ENCODE results near the gene RBPJL.

DNA sequence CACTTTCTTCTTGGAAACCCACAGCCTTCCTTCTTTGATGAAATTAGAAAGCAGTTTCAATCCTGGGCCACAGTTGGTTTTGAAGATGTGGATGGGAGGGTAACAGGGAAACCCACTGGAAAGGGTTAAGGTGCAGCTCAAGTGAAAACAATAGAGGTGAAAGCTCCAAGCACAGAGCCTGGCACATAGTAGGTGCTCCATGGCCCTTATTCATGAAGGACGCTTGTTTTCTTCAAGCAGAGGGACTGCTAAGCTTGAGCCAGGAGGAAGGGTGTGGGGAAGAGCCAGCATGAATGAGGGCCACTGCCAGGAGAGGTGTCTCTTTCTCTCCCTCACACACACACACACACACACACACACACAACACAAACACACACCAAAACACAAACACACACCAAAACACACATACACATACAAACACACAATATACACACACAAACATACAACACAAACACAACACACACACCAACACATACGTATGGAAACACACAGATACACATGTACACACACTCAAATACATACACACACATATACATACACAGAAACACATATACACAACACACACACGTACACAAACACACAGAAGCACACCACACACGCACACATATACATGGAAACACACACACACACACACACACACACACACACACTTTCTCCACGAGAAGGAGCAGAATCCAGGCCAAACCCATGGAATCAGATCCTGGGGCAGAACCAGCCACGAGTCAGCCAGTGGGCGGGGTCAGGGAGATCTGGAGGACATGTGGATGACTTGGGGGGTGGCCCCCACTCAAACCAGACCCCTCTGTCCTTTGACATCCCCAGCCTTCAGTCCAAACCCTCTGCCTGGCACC is 23.7 kb upstream of the RBPJL start:
- no peak for TF ChIP-seq GTF2I (CRISPR knock-in tag; conservative IDR thresholded peaks at IDR 0.05)
- TF ChIP-seq CTCF (IDR thresholded peaks at IDR 0.05): no peak
- TF ChIP-seq FOXJ3 (CRISPR knock-in tag; IDR thresholded peaks at IDR 0.05; ENCODE audit: borderline replicate concordance): no peak
- TF ChIP-seq, protein P1, sequence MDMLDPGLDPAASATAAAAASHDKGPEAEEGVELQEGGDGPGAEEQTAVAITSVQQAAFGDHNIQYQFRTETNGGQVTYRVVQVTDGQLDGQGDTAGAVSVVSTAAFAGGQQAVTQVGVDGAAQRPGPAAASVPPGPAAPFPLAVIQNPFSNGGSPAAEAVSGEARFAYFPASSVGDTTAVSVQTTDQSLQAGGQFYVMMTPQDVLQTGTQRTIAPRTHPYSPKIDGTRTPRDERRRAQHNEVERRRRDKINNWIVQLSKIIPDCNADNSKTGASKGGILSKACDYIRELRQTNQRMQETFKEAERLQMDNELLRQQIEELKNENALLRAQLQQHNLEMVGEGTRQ (CRISPR knock-in tag; IDR thresholded peaks at IDR 0.05): no peak
- no peak for TF ChIP-seq MAX (CRISPR knock-in tag; IDR thresholded peaks at IDR 0.05)
- no peak for TF ChIP-seq KAT7 (CRISPR knock-in tag; IDR thresholded peaks at IDR 0.05; ENCODE audit: borderline replicate concordance)
- no peak for TF ChIP-seq ZMAT4 (CRISPR knock-in tag; IDR thresholded peaks at IDR 0.05)
- no peak for TF ChIP-seq CREB1 (CRISPR knock-in tag; IDR thresholded peaks at IDR 0.05)
- TF ChIP-seq ZNF281 (CRISPR knock-in tag; IDR thresholded peaks at IDR 0.05): no peak
- TF ChIP-seq SP1 (CRISPR knock-in tag; conservative IDR thresholded peaks at IDR 0.05): no peak

All from WTC11 (cell line).